NB4 (cell line): ENCODE data around the gene LCN2.

Experiments used
- DNase-seq: peaks from one replicate; pipeline ENCODE4 v3.0.0; 2010; ENCODE audit warnings: low read depth
- H3K4me3 ChIP-seq: one replicate; pipeline ENCODE4 v1.5.1; 2011; ENCODE audit warnings: mild to moderate bottlenecking, low read depth, low read length, moderate library complexity
- CTCF ChIP-seq: IDR thresholded peaks from one replicate; pipeline ENCODE4 v1.5.1; 2012; ENCODE audit warnings: low read depth, low read length
- MYC ChIP-seq: IDR thresholded peaks from 2 replicates; pipeline ENCODE4 v1.6.1; 2011; ENCODE audit warnings: low read depth, low read length
- POLR2A ChIP-seq: IDR thresholded peaks from 2 replicates; pipeline ENCODE4 v1.6.1; 2011; ENCODE audit warnings: mild to moderate bottlenecking; ENCODE audit not compliant: insufficient read length; ENCODE audit errors: extremely low read depth
- TF ChIP-seq, protein P1 (sequence below): IDR thresholded peaks from 2 replicates; pipeline ENCODE4 v1.6.1; 2011; ENCODE audit warnings: low read depth, low read length

The LCN2 gene

DNA sequence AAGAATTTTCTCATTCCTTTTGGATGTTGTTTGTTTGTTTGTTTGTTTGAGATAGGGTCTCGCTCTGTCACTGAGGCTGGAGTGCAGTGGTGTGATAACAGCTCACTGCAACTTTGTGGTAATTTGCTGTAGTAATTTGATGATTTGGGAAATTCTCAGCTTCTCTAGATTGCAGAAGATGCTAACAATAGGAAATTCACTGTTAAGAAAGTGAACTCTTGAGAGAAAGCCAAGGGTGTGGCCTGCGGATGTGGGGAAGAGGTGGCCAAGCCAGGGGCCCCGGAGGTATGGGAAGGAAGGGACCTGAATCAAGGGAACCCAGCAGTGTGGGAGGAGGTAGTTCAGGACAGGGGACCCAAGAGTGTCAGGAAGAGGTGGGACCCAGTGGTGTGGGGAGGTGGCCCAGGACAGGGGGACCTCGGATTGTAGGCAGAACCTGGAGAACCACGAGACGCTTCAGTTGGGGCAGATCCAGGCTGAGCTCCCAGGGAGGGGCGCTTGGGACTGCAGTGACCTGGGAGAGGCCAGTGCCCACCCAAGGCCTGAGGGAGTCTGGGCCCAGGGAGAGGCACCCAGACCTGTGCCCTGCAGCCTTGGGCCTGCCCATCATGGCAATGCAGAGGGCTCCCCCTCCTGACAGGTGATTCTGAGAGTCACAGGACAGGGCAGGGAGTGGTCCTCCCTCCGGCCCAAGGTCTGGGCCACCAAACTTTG is 5.6 kb upstream of the LCN2 start:
- DNase-seq: no peak
- TF ChIP-seq POLR2A (no peak), MYC (no peak), CTCF (no peak)
- TF ChIP-seq, protein P1, sequence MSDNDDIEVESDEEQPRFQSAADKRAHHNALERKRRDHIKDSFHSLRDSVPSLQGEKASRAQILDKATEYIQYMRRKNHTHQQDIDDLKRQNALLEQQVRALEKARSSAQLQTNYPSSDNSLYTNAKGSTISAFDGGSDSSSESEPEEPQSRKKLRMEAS: no peak
- H3K4me3 ChIP-seq: no peak overlapping the region

- no peak for DNase-seq
- TF ChIP-seq CTCF: no peak
- TF ChIP-seq MYC: no peak
- TF ChIP-seq, protein P1: no peak
- H3K4me3 ChIP-seq: no peak overlapping the region
Observed at GRCh38 chr9:128144239-128145181, 4.7 kb upstream of the LCN2 start.

GRCh38 chr9:128145536-128145935 is 3.7 kb upstream of the LCN2 start:
- no peak overlapping the region for H3K4me3 ChIP-seq
- TF ChIP-seq, protein P1: no peak
- TF ChIP-seq CTCF (no peak), POLR2A (no peak), MYC (no peak)
- DNase-seq: no peak

DNA sequence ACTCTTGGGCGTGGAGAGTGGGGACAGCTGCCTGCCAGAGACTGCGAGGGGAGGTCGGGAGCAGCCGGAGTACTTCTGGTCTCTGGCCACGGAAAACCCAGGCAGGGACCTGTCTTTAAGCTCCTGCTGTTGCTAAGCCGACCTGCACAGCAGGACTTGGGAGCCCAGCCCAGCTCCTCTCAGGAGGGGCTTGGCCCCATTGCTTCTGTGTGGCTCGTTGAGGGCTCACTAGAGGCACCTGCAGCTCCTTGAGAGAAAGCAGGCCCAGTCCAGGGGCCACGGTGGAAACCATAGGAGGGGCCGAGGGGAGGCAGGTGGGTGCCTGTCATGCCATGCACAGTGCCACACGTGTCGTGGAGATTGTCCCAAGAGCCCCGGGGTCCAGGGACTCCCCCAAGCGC is 3.3 kb upstream of the LCN2 start:
- H3K4me3 ChIP-seq: no peak overlapping the region
- no peak for DNase-seq
- TF ChIP-seq MYC (no peak), CTCF (no peak), POLR2A (no peak)
- TF ChIP-seq, protein P1: no peak

DNA sequence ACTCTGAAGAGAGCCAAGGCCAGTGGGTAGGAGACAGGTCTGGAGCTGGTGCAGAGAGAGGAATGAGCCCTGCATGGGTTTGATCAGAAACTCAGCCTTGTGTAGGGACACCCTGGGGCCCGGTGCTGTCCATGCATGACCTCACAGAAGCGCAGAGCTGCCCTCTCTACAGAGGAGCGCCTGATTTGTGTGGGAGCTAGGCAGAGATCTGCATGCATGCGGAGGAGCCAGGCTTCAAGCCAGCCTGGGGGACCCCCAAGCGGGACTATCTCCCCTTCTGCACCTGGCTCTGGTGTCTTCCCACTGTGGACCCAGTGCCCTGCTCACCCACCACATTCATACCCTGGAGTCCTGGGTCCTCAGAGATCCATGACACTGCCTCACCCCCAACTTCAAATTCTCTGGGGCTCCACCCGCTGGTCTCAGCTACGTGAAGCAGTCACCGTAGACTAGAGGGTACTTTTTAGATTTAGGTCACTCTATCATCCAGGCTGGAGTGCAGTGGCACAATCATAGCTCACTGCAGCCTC is 2.6 kb upstream of the LCN2 start:
- H3K4me3 ChIP-seq: no peak overlapping the region
- no peak for DNase-seq
- TF ChIP-seq CTCF (no peak), POLR2A (no peak), MYC (no peak)
- TF ChIP-seq, protein P1: no peak
